Ovary (tissue), 9 donors: Measurements from ENCODE around the gene HOMER2. TPM values are rescaled to one million over a fixed set of nuclear protein-coding genes. Genes with fewer than 3 reads are reported as not detected.

Experiments used
- DNase-seq, 5 donors: peaks; one replicate each; pipeline ENCODE4 v3.0.0-alpha.2; 2019 to 2020
- H3K27ac ChIP-seq, 2 donors: fragments of 200-600 bp; one replicate each; pipeline versions ENCODE4 v1.5.1 to v1.8.0; 2019 to 2022
- H3K27me3 ChIP-seq: fragments of 200-600 bp; one replicate; pipeline ENCODE4 v1.8.0; 2022
- H3K36me3 ChIP-seq: fragments of 200-600 bp; sonication (generic); one replicate; pipeline ENCODE4 v1.5.1; 2019
- H3K4me1 ChIP-seq: one replicate; pipeline ENCODE4 v1.8.1; 2013; ENCODE audit warnings: mild to moderate bottlenecking, moderate library complexity; ENCODE audit not compliant: insufficient read depth
- H3K4me3 ChIP-seq: fragments of 200-600 bp; sonication (generic); one replicate; pipeline ENCODE4 v1.5.1; 2017
- H3K9me3 ChIP-seq, 2 donors: fragments of 200-600 bp in 1 of 2; sonication (generic) in 1 of 2; one replicate each; pipeline versions ENCODE4 v1.5.1 to v1.8.1; 2013 to 2019; ENCODE audit warnings: mild to moderate bottlenecking in 1 of 2, moderate library complexity in 1 of 2
- EP300 ChIP-seq: sonication (generic); formaldehyde crosslinking; IDR thresholded peaks from one replicate; pipeline ENCODE4 v1.6.1; 2017; ENCODE audit warnings: antibody characterized with exemption
- POLR2A ChIP-seq: fragments of 450-650 bp; IDR thresholded peaks from one replicate; pipeline ENCODE4 v1.6.1; 2017; ENCODE audit warnings: antibody characterized with exemption, mild to moderate bottlenecking, moderate library complexity
- WGBS, 3 donors: extraction: QIAGEN DNeasy Blood & Tissue Kit in 1 of 3; methylation state at CpG; one replicate each; pipeline versions ENCODE4 v1.1.5 to v1.1.7; 2013 to 2017; 5-methylcytosine and 5-hydroxymethylcytosine counted together
- intact Hi-C, 4 donors: fragments of 100-400 bp; cut with DNase I; formaldehyde crosslinking; loops; one replicate each; pipeline versions ENCODE4 v1.11.0 to v1.15.1; 2022 to 2023
- polyA plus RNA-seq, 2 donors: library from polyadenylated mRNA; stranded (reverse); fragments of 200-250 nt in 1 of 2; fragments of 350-450 nt in 1 of 2; fragmentation: Illumina TruSeq in 1 of 2; extraction: RNeasy Lipid Tissue Mini Kit (QIAGEN cat#74804) in 1 of 2; gene quantifications; one replicate each; pipeline ENCODE4 v1.2.3, GENCODE V29; 2013 to 2014
- total RNA-seq, 7 donors: library from RNA; depleted of rRNA in 2 of 7; stranded (reverse); fragments of >200 nt in 2 of 7; fragmentation: NEBNext Ultra II Directional in 3 of 7; extraction: Animal tissue kit (Norgen Biotek cat#: 25700) in 3 of 7; gene quantifications; one replicate each; pipeline versions ENCODE4 v1.1.0 to v1.2.4, GENCODE V29; 2016 to 2023
- TF ChIP-seq, protein P1 (sequence below), 3 donors: fragments of 450-650 bp in 2 of 3; fragments of 200-600 bp in 1 of 3; IDR thresholded peaks; one replicate each; pipeline versions ENCODE4 v1.5.1 to v1.8.0; 2016 to 2022; ENCODE audit warnings: antibody characterized with exemption in 3 of 3, mild to moderate bottlenecking in 1 of 3
- donor health status: DM: no; HTN: no; CAD: no; lungs with moderate emphysema.
- donor health status: DM: no; HTN: no; CAD: no.
- donor health status: Bipolar disorder and iron deficiency.
- donor health status: DM: yes; HTN: yes; CAD: no.
- donor health status: DM: no; HTN: no; CAD: no.
- donor health status: DM: yes; HTN: yes; CAD: no.

Gene HOMER2
- total and polyA plus RNA-seq, 9 donors: 3.0 to 60.8 (median 11.0) TPM

GRCh38 chr15:82875411-82876003, 77.0 kb downstream of the HOMER2 start:
- intact Hi-C loops: no loop called here
- H3K27ac ChIP-seq: no peak overlapping the region
- H3K9me3 ChIP-seq: no peaks in the 10 kb centered on the region
- TF ChIP-seq EP300: no peak
- TF ChIP-seq, protein P1, sequence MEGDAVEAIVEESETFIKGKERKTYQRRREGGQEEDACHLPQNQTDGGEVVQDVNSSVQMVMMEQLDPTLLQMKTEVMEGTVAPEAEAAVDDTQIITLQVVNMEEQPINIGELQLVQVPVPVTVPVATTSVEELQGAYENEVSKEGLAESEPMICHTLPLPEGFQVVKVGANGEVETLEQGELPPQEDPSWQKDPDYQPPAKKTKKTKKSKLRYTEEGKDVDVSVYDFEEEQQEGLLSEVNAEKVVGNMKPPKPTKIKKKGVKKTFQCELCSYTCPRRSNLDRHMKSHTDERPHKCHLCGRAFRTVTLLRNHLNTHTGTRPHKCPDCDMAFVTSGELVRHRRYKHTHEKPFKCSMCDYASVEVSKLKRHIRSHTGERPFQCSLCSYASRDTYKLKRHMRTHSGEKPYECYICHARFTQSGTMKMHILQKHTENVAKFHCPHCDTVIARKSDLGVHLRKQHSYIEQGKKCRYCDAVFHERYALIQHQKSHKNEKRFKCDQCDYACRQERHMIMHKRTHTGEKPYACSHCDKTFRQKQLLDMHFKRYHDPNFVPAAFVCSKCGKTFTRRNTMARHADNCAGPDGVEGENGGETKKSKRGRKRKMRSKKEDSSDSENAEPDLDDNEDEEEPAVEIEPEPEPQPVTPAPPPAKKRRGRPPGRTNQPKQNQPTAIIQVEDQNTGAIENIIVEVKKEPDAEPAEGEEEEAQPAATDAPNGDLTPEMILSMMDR (IDR thresholded peaks at IDR 0.05): no peak
- TF ChIP-seq POLR2A: no peak
- H3K4me3 ChIP-seq: no peak overlapping the region
- H3K27me3 ChIP-seq: no peaks in the 10 kb centered on the region
- no peaks in the 10 kb centered on the region for H3K4me1 ChIP-seq
- WGBS, 3 donors: 85 to 89% (median 87%) methylated on average over 7 of the region's 7 CpGs
- no peak for DNase-seq
- H3K36me3 ChIP-seq: no peaks in the 10 kb centered on the region

GRCh38 chr15:82874961-82875360, 77.6 kb downstream of the HOMER2 start:
- Histone ChIP-seq H3K4me1 (no peaks in the 10 kb centered on the region), H3K27ac (no peak overlapping the region), H3K4me3 (no peak overlapping the region), H3K9me3 (no peaks in the 10 kb centered on the region), H3K27me3 (no peaks in the 10 kb centered on the region), H3K36me3 (no peaks in the 10 kb centered on the region)
- intact Hi-C loops: no loop called here
- 77 to 90% (median 83%) methylated on average over 10 of the region's 10 CpGs for WGBS, 3 donors
- no peak for DNase-seq
- no peak for TF ChIP-seq EP300
- TF ChIP-seq, protein P1 (IDR thresholded peaks at IDR 0.05): no peak
- TF ChIP-seq POLR2A: no peak

DNA sequence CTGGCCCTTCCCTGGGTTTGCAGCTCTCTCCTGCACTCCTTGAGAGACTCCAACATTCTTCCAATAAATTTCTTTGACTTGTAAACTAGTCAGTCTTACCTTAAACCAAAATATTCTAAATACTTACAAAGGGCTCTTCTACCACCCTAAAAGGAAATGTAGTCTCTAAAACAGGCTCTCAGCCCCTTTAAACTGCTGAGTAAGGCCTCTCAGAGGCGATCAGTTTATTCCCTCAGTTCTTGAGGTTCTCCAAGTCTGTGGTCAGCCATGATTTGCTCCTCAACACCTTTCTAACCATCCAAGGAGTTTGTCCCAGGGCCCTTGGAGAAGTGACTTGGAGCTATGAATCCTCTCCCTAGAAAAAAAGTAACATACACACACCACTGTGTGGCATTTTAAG, 78.3 kb downstream of the HOMER2 start:
- H3K4me3 ChIP-seq: no peak overlapping the region
- 76 to 93% (median 88%) methylated on average over 1 of the region's 1 CpG for WGBS, 3 donors
- H3K36me3 ChIP-seq: no peaks in the 10 kb centered on the region
- H3K27me3 ChIP-seq: no peaks in the 10 kb centered on the region
- no peak for TF ChIP-seq POLR2A
- TF ChIP-seq, protein P1 (IDR thresholded peaks at IDR 0.05): no peak
- no peak for TF ChIP-seq EP300
- intact Hi-C loops: no loop called here
- no peaks in the 10 kb centered on the region for H3K9me3 ChIP-seq
- H3K4me1 ChIP-seq: no peaks in the 10 kb centered on the region
- no peak for DNase-seq
- H3K27ac ChIP-seq: no peak overlapping the region

DNA sequence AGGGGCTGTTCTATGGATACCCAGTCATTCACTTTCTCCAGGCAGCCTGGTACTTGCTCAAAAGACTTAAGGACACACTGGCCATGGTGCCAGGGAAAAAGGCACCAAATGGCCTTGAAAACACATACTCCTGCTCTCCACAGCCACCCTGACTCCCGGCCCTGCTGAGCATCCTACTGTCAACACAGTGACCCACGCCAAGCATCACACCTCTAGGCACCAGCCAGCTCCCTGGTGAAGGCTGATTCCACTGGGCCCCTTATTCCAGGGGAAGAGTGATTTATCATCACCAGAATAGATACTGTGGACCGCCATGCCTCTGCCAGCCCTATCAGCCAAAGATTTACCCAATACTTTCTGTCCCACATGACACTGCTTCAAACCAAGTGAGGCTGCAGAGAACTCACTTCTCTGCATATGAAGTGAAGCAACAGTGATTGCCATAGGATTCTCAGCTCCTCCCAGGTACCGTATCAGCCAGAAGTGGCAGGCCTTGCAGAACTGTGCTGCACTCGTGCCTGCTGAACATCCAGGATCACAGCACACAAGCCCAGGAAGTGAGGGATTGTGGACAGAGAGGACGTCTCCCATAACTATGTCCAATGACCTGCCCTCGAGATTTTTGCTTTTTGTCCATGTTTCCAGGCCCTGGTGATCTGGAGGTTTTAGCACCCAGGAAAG, 79.4 kb downstream of the HOMER2 start:
- TF ChIP-seq, protein P1 (IDR thresholded peaks at IDR 0.05): no peak
- TF ChIP-seq POLR2A (no peak), EP300 (no peak)
- Histone ChIP-seq H3K27me3 (no peaks in the 10 kb centered on the region), H3K9me3 (no peaks in the 10 kb centered on the region), H3K4me3 (no peak overlapping the region), H3K36me3 (no peaks in the 10 kb centered on the region), H3K4me1 (no peaks in the 10 kb centered on the region), H3K27ac (no peak overlapping the region)
- no peak for DNase-seq
- intact Hi-C loops: no loop called here
- 76 to 86% (median 77%) methylated on average over 7 of the region's 7 CpGs for WGBS, 3 donors
